Ishikawa (cell line): ENCODE results near the gene WFDC1.

ENCODE experiments used
- CEBPB ChIP-seq: IDR thresholded peaks from 2 replicates; pipeline ENCODE4 v1.6.1; 2012
- CREB1 ChIP-seq: IDR thresholded peaks from 2 replicates; pipeline ENCODE4 v1.6.1; 2012; ENCODE audit warnings: low read depth
- EP300 ChIP-seq: IDR thresholded peaks from 2 replicates; pipeline ENCODE4 v1.6.1; 2012; ENCODE audit warnings: borderline replicate concordance
- FOXM1 ChIP-seq: IDR thresholded peaks from 2 replicates; pipeline ENCODE4 v1.6.1; 2012; ENCODE audit warnings: low read depth, borderline replicate concordance
- RAD21 ChIP-seq: IDR thresholded peaks from 2 replicates; pipeline ENCODE4 v1.6.1; 2012; ENCODE audit warnings: low read depth
- REST ChIP-seq: IDR thresholded peaks from 2 replicates; pipeline ENCODE4 v1.6.1; 2012; ENCODE audit warnings: low read depth, mild to moderate bottlenecking
- TAF1 ChIP-seq: IDR thresholded peaks from 2 replicates; pipeline ENCODE4 v1.6.1; 2012; ENCODE audit warnings: low read depth, mild to moderate bottlenecking
- TCF12 ChIP-seq: IDR thresholded peaks from 2 replicates; pipeline ENCODE4 v1.6.1; 2012; ENCODE audit warnings: low read depth
- TEAD4 ChIP-seq: IDR thresholded peaks from 2 replicates; pipeline ENCODE4 v1.6.1; 2012
- YY1 ChIP-seq: IDR thresholded peaks from 2 replicates; pipeline ENCODE4 v1.6.1; 2012; ENCODE audit warnings: low read depth
- TF ChIP-seq, protein P1 (sequence below): IDR thresholded peaks from 2 replicates; pipeline ENCODE4 v1.6.1; 2012

DNA sequence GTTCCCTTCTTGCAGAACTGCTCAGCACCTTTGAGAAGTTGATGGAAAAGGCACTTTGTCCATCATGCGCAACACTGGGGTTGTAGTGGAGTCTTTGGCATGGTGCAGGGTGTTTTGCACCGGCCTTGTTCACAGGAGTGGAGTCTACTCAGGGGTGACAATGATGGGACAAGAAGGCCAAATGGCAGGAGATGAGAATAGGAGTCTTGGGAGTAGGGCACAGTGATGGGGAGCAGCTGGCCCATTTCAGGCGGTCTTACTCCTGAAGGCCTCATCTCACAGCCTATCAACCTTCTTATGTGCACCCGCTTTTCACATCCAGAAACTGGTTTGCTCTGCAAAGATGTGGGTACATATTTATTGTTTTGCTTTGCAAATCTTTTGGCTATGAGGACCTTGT is 41.5 kb upstream of the WFDC1 start:
- TF ChIP-seq FOXM1 = no peak
- no peak for TF ChIP-seq EP300
- TF ChIP-seq REST = no peak
- TF ChIP-seq RAD21 = no peak
- TF ChIP-seq, protein P1, sequence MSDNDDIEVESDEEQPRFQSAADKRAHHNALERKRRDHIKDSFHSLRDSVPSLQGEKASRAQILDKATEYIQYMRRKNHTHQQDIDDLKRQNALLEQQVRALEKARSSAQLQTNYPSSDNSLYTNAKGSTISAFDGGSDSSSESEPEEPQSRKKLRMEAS = no peak
- no peak for TF ChIP-seq TCF12
- TF ChIP-seq TAF1 = no peak
- TF ChIP-seq CREB1 = no peak
- TF ChIP-seq CEBPB = no peak
- TF ChIP-seq TEAD4 = no peak
- no peak for TF ChIP-seq YY1
